ENCODE measurements around the gene PTAR1.
"Not testable (repeated sequence)": the region's sequence is repeated elsewhere in the genome, so short reads cannot be mapped to it uniquely, and the experiment has no call there.

Gene PTAR1

DNA sequence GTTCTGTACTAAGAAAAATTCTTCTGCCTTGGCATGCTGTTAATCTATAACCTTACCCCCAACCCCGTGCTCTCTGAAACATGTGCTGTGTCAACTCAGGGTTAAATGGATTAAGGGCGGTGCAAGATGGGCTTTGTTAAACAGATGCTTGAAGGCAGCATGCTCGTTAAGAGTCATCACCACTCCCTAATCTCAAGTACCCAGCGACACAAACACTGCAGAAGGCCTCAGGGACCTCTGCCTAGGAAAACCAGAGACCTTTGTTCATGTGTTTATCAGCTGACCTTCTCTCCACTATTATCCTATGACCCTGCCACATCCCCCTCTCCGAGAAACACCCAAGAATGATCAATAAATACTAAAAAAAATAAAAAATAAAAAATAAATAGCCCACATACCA, 40.2 kb upstream of the PTAR1 start:
- no CpG with 5 or more reads among the region's 5 CpGs for WGBS (ENCODE audit: extremely low coverage, insufficient coverage, low lambda C conversion rate)
- not testable (repeated sequence) for H3K4me2 ChIP-seq (ENCODE audit: low read length); DNase-seq

DNA sequence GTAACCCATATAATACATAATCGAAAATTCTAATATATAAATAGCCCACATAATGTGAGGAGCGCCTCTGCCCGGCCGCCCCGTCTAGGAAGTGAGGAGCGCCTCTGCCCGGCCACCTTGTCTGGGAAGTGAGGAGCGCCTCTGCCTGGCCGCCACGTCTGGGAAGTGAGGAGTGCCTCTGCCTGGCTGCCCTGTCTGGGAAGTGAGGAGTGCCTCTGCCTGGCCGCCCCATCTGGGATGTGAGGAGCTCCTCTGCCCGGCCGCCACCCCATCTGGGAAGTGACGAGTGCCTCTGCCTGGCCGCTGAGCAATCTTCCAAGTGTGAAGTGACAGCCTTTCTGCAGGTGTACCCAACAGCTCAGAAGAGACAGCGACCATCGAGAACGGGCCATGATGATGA, 39.7 kb upstream of the PTAR1 start:
- not testable (repeated sequence) for H3K4me1 ChIP-seq (ENCODE audit: control insufficient read depth, low read depth, low read length); H4K5ac ChIP-seq (ENCODE audit: low read length); H2BK5ac ChIP-seq (ENCODE audit: low read length); H2BK120ac ChIP-seq (ENCODE audit: low read depth, low read length); H3K36me3 ChIP-seq (ENCODE audit: control insufficient read depth, insufficient read depth, low read length); H3K79me2 ChIP-seq (ENCODE audit: control insufficient read depth, insufficient read depth, low read length); H4K8ac ChIP-seq (ENCODE audit: low read depth, low read length); H3K18ac ChIP-seq (ENCODE audit: low read length); H3K4me3 ChIP-seq (ENCODE audit: low read length); DNase-seq; H3K23ac ChIP-seq (ENCODE audit: low read length); H3K79me1 ChIP-seq (ENCODE audit: low read length); H2BK15ac ChIP-seq (replicated peaks; ENCODE audit: low read depth); H3K27ac ChIP-seq (ENCODE audit: low read depth, low read length); H3K4me2 ChIP-seq (ENCODE audit: low read length); H2AK5ac ChIP-seq (ENCODE audit: low read length); H3K4ac ChIP-seq (ENCODE audit: low read depth, low read length); H3K27me3 ChIP-seq (ENCODE audit: insufficient read depth, low read length, poor library complexity); H3K9ac ChIP-seq (ENCODE audit: low read length); H3K56ac ChIP-seq (ENCODE audit: low read length)
- WGBS (ENCODE audit: extremely low coverage, insufficient coverage, low lambda C conversion rate) = no CpG with 5 or more reads among the region's 18 CpGs

More for the DNA sequence above, 40.2 kb upstream of the PTAR1 start:
- H2BK5ac ChIP-seq (ENCODE audit: low read length); H3K56ac ChIP-seq (ENCODE audit: low read length); H3K9ac ChIP-seq (ENCODE audit: low read length); H3K79me2 ChIP-seq (ENCODE audit: control insufficient read depth, insufficient read depth, low read length); H3K79me1 ChIP-seq (ENCODE audit: low read length); H3K27me3 ChIP-seq (ENCODE audit: insufficient read depth, low read length, poor library complexity); H2AK5ac ChIP-seq (ENCODE audit: low read length); H3K4me1 ChIP-seq (ENCODE audit: control insufficient read depth, low read depth, low read length); H3K27ac ChIP-seq (ENCODE audit: low read depth, low read length); H2BK120ac ChIP-seq (ENCODE audit: low read depth, low read length); H3K4me3 ChIP-seq (ENCODE audit: low read length); H4K5ac ChIP-seq (ENCODE audit: low read length); H3K18ac ChIP-seq (ENCODE audit: low read length); H3K23ac ChIP-seq (ENCODE audit: low read length); H2BK15ac ChIP-seq (replicated peaks; ENCODE audit: low read depth); H3K36me3 ChIP-seq (ENCODE audit: control insufficient read depth, insufficient read depth, low read length); H3K4ac ChIP-seq (ENCODE audit: low read depth, low read length); H4K8ac ChIP-seq (ENCODE audit: low read depth, low read length): not testable (repeated sequence)

DNA sequence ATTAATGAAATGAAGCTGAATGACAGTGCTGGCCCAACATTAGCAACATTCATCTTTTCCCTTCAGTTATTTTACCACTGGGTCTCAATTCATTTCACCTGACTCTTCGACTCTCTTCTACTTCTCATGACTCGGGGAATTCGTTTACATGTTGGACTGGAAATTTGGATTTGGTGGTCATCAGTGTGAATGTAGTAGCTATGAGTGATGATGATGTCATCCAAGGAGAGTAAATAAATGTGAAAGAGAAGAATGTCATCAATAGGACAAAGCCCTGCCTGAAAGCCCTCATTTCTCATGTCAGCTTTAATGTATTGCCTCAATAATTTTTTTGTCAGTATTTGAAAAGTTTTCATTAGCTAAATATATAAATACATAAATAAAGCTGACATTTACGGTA, 38.9 kb upstream of the PTAR1 start:
- H3K4me3 ChIP-seq (ENCODE audit: low read length) = no peak overlapping the region
- no peaks in the 10 kb centered on the region for H3K79me2 ChIP-seq (ENCODE audit: control insufficient read depth, insufficient read depth, low read length)
- H4K8ac ChIP-seq (ENCODE audit: low read depth, low read length) = no peak overlapping the region
- H2BK120ac ChIP-seq (ENCODE audit: low read depth, low read length) = no peak overlapping the region
- H3K4me1 ChIP-seq (ENCODE audit: control insufficient read depth, low read depth, low read length) = no peaks in the 10 kb centered on the region
- H3K23ac ChIP-seq (ENCODE audit: low read length) = no peak overlapping the region
- no peak for DNase-seq
- no peak overlapping the region for H2BK15ac ChIP-seq (replicated peaks; ENCODE audit: low read depth)
- H2BK5ac ChIP-seq (ENCODE audit: low read length) = no peak overlapping the region
- no peak overlapping the region for H2AK5ac ChIP-seq (ENCODE audit: low read length)
- H4K5ac ChIP-seq (ENCODE audit: low read length) = no peak overlapping the region
- H3K18ac ChIP-seq (ENCODE audit: low read length) = no peak overlapping the region
- no CpG with 5 or more reads among the region's 4 CpGs for WGBS (ENCODE audit: extremely low coverage, insufficient coverage, low lambda C conversion rate)
- no peak overlapping the region for H3K4ac ChIP-seq (ENCODE audit: low read depth, low read length)
- H3K4me2 ChIP-seq (ENCODE audit: low read length) = no peak overlapping the region
- H3K79me1 ChIP-seq (ENCODE audit: low read length) = no peaks in the 10 kb centered on the region
- no peak overlapping the region for H3K56ac ChIP-seq (ENCODE audit: low read length)
- H3K36me3 ChIP-seq (ENCODE audit: control insufficient read depth, insufficient read depth, low read length) = no peaks in the 10 kb centered on the region
- no peak overlapping the region for H3K9ac ChIP-seq (ENCODE audit: low read length)
- H3K27ac ChIP-seq (ENCODE audit: low read depth, low read length) = no peak overlapping the region
- H3K27me3 ChIP-seq (ENCODE audit: insufficient read depth, low read length, poor library complexity) = no peaks in the 10 kb centered on the region

DNA sequence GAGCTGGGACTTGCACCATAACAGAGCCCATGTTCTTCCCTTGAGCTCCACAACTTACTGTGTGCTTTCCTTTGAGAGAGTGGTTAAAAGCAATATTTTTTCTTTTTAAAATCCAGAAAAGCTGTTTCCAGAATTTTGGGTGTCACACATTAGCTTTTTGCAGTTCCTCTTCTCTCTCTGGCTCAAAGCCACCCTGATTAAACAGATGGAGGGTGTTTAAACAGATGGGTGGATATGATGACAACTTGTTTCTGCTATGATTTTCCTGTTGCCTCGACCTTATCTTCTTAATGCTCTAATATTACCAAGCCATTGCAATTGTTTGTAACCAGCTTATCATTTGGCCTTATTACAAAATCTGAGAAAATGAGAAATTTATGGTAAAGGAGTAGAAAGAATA, 37.9 kb upstream of the PTAR1 start:
- H4K8ac ChIP-seq (ENCODE audit: low read depth, low read length) = no peak overlapping the region

DNA sequence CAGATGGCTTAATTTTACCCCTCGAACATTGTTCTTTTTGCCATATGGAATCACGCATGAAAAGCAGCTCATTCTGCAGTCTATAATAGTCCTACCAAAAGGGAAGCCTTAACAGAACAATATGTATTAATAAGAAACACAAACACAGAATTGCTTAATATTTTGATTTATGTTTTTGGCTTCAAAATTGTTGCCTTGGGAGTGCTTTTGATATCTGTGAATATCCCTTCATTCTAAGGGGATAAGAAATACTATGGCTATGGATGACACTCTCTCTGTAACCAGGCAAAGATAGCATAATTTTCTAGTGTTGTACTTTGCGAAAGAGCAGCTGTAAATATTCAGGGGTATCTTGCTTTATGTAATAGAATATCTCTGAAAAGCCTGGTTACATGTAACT, 34.5 kb upstream of the PTAR1 start:
- WGBS (ENCODE audit: extremely low coverage, insufficient coverage, low lambda C conversion rate) = no CpG with 5 or more reads among the region's 3 CpGs
- Histone ChIP-seq H2AK5ac (ENCODE audit: low read length) (no peak overlapping the region), H3K36me3 (ENCODE audit: control insufficient read depth, insufficient read depth, low read length) (no peaks in the 10 kb centered on the region), H2BK15ac (replicated peaks; ENCODE audit: low read depth) (no peak overlapping the region), H3K27me3 (ENCODE audit: insufficient read depth, low read length, poor library complexity) (no peaks in the 10 kb centered on the region), H2BK5ac (ENCODE audit: low read length) (no peak overlapping the region), H3K79me2 (ENCODE audit: control insufficient read depth, insufficient read depth, low read length) (no peaks in the 10 kb centered on the region), H3K4me1 (ENCODE audit: control insufficient read depth, low read depth, low read length) (no peaks in the 10 kb centered on the region), H2BK120ac (ENCODE audit: low read depth, low read length) (no peak overlapping the region), H4K5ac (ENCODE audit: low read length) (no peak overlapping the region), H3K23ac (ENCODE audit: low read length) (no peak overlapping the region), H4K8ac (ENCODE audit: low read depth, low read length) (no peak overlapping the region), H3K4me3 (ENCODE audit: low read length) (no peak overlapping the region), H3K4ac (ENCODE audit: low read depth, low read length) (no peak overlapping the region), H3K56ac (ENCODE audit: low read length) (no peak overlapping the region), H3K79me1 (ENCODE audit: low read length) (no peaks in the 10 kb centered on the region), H3K18ac (ENCODE audit: low read length) (no peak overlapping the region), H3K4me2 (ENCODE audit: low read length) (no peak overlapping the region), H3K9ac (ENCODE audit: low read length) (no peak overlapping the region), H3K27ac (ENCODE audit: low read depth, low read length) (no peak overlapping the region)
- DNase-seq = no peak

More for the DNA sequence above, 37.9 kb upstream of the PTAR1 start:
- no peak for DNase-seq
- no peak overlapping the region for H3K4me2 ChIP-seq (ENCODE audit: low read length)
- no peak overlapping the region for H3K23ac ChIP-seq (ENCODE audit: low read length)
- H3K36me3 ChIP-seq (ENCODE audit: control insufficient read depth, insufficient read depth, low read length) = no peaks in the 10 kb centered on the region
- no peaks in the 10 kb centered on the region for H3K79me2 ChIP-seq (ENCODE audit: control insufficient read depth, insufficient read depth, low read length)
- H2BK5ac ChIP-seq (ENCODE audit: low read length) = no peak overlapping the region
- no peaks in the 10 kb centered on the region for H3K27me3 ChIP-seq (ENCODE audit: insufficient read depth, low read length, poor library complexity)
- no peak overlapping the region for H2BK120ac ChIP-seq (ENCODE audit: low read depth, low read length)
- no peak overlapping the region for H3K18ac ChIP-seq (ENCODE audit: low read length)
- WGBS (ENCODE audit: extremely low coverage, insufficient coverage, low lambda C conversion rate) = no CpG with 5 or more reads among the region's 1 CpG
- H3K4me1 ChIP-seq (ENCODE audit: control insufficient read depth, low read depth, low read length) = no peaks in the 10 kb centered on the region
- no peaks in the 10 kb centered on the region for H3K79me1 ChIP-seq (ENCODE audit: low read length)
- no peak overlapping the region for H2BK15ac ChIP-seq (replicated peaks; ENCODE audit: low read depth)
- no peak overlapping the region for H3K4ac ChIP-seq (ENCODE audit: low read depth, low read length)
- H3K56ac ChIP-seq (ENCODE audit: low read length) = no peak overlapping the region
- H3K4me3 ChIP-seq (ENCODE audit: low read length) = no peak overlapping the region
- no peak overlapping the region for H3K27ac ChIP-seq (ENCODE audit: low read depth, low read length)
- no peak overlapping the region for H2AK5ac ChIP-seq (ENCODE audit: low read length)
- H3K9ac ChIP-seq (ENCODE audit: low read length) = no peak overlapping the region
- H4K5ac ChIP-seq (ENCODE audit: low read length) = no peak overlapping the region

DNA sequence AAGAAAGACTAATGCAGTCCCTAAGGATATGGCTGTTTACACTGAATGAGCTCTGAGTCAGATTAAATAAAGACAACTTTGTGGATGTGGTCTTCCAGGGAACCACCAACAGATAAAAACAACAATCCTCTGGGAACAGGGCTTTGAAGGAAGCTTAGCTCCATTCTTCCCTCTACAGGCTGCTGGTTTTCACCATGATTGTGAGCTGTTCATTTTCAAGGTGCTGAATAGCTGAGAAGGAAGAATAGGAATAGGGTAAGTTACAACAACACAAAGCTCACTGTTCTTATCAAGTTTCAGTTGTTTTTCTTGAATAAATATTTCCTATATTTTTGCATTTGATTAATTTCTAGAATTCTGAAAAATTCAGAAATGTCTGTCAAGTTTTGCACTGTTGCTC, 25.9 kb upstream of the PTAR1 start:
- Histone ChIP-seq H3K4me3 (ENCODE audit: low read length) (no peak overlapping the region), H3K23ac (ENCODE audit: low read length) (no peak overlapping the region), H3K27ac (ENCODE audit: low read depth, low read length) (no peak overlapping the region), H3K79me1 (ENCODE audit: low read length) (no peaks in the 10 kb centered on the region), H3K36me3 (ENCODE audit: control insufficient read depth, insufficient read depth, low read length) (no peaks in the 10 kb centered on the region), H3K4me2 (ENCODE audit: low read length) (no peak overlapping the region), H2AK5ac (ENCODE audit: low read length) (no peak overlapping the region), H2BK120ac (ENCODE audit: low read depth, low read length) (no peak overlapping the region), H4K8ac (ENCODE audit: low read depth, low read length) (no peak overlapping the region), H3K56ac (ENCODE audit: low read length) (no peak overlapping the region), H2BK5ac (ENCODE audit: low read length) (no peak overlapping the region), H3K9ac (ENCODE audit: low read length) (no peak overlapping the region), H3K27me3 (ENCODE audit: insufficient read depth, low read length, poor library complexity) (no peaks in the 10 kb centered on the region), H3K18ac (ENCODE audit: low read length) (no peak overlapping the region), H3K4me1 (ENCODE audit: control insufficient read depth, low read depth, low read length) (no peaks in the 10 kb centered on the region), H3K4ac (ENCODE audit: low read depth, low read length) (no peak overlapping the region), H3K79me2 (ENCODE audit: control insufficient read depth, insufficient read depth, low read length) (no peaks in the 10 kb centered on the region), H2BK15ac (replicated peaks; ENCODE audit: low read depth) (no peak overlapping the region), H4K5ac (ENCODE audit: low read length) (no peak overlapping the region)
- peak; percentile 71 for DNase-seq

Measured in mesendoderm (in vitro differentiated cells).